IgD-negative memory B cell (primary cell): ENCODE measurements around the gene BTBD17. TPM values are rescaled to one million over a fixed set of nuclear protein-coding genes. Genes with fewer than 3 reads are reported as not detected.

Experiments
- H3K27ac Mint-ChIP-seq, 3 donors: one replicate each; pipeline ENCODE4 v1.8.0; 2020 to 2022; ENCODE audit warnings: mild to moderate bottlenecking in 3 of 3, mixed read lengths in 3 of 3, moderate library complexity in 1 of 3
- H3K27me3 Mint-ChIP-seq: one replicate; pipeline ENCODE4 v1.8.0; 2021; ENCODE audit warnings: mixed read lengths
- H3K36me3 Mint-ChIP-seq: one replicate; pipeline ENCODE4 v1.8.0; 2020; ENCODE audit warnings: mild to moderate bottlenecking, mixed read lengths
- H3K4me1 Mint-ChIP-seq, 3 donors: one replicate each; pipeline ENCODE4 v1.8.0; 2020 to 2022; ENCODE audit warnings: mixed read lengths in 3 of 3, mild to moderate bottlenecking in 1 of 3
- H3K4me3 Mint-ChIP-seq, 4 donors: one replicate each; pipeline ENCODE4 v1.8.0; 2020 to 2022; ENCODE audit warnings: mild to moderate bottlenecking in 4 of 4, mixed read lengths in 4 of 4, moderate library complexity in 3 of 4
- H3K9me3 Mint-ChIP-seq, 3 donors: one replicate each; pipeline ENCODE4 v1.8.0; 2020 to 2021; ENCODE audit warnings: mixed read lengths in 3 of 3, mild to moderate bottlenecking in 1 of 3
- polyA plus RNA-seq: library from polyadenylated mRNA; unstranded; fragments of 300-500 nt; fragmentation: Illumina TruSeq; gene quantifications from one replicate; pipeline ENCODE4 v1.2.3, GENCODE V29; 2021

Gene BTBD17
- polyA plus RNA-seq, 1 donor from 2014 or later: not detected

DNA sequence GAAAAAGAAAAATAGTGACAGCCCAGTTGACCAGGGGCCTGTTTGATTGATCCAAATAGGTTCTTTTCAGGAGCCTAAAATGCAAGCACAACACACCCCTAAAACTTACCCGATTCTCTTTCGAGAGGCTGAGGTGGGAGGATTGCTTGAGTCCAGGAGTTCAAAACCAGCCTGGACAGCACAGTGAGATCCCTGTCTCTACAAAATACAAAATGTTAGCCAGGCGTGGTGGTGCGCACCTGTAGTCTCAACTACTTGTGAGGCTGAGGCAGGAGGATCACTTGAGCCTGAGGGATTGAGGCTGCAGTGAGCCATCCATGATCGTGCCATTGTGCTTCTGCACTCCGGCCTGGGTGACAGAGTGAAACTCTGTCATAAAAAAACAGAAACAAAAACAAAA, 37.1 kb downstream of the BTBD17 start:
- Mint-ChIP-seq H3K27ac (no peak overlapping the region), H3K4me3 (peak overlapping the region in 1 of 4 donors; percentile 17)

DNA sequence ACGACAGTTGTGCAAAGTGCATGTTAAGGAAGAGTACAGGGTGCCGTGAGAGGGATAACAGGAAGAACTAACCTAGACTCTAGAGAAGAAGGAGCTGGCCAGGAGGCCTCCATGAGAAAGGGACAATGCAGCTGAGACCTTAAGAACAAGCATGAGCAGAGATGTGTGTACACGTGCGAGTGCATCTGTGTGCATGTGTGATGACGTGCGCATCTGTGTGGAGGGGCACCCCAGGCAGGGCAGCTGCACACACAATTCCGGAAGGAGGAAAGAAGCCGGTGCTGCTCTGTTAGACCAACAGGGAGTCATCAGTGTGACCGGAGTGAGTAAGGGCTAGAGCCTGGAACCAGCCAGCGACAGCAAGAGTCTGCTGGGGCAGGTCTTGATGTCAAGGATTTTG, 43.3 kb downstream of the BTBD17 start:
- Mint-ChIP-seq H3K9me3 (peaks cover 0 to 2% (median 0%) of the 10 kb centered on the region in 3 donors), H3K4me3 (no peak overlapping the region), H3K36me3 (peaks cover 2% of the 10 kb centered on the region), H3K4me1 (peaks cover 0 to 3% (median 0%) of the 10 kb centered on the region in 3 donors), H3K27me3 (peaks cover 23% of the 10 kb centered on the region), H3K27ac (no peak overlapping the region)

More for the DNA sequence above, 37.1 kb downstream of the BTBD17 start:
- Mint-ChIP-seq H3K4me1 (peaks cover 4 to 5% (median 4%) of the 10 kb centered on the region in 3 donors), H3K27me3 (peaks cover 53% of the 10 kb centered on the region), H3K9me3 (no peaks in the 10 kb centered on the region), H3K36me3 (peaks cover 4% of the 10 kb centered on the region)

- peaks cover 18% of the 10 kb centered on the region for H3K27me3 Mint-ChIP-seq
- no peak overlapping the region for H3K4me3 Mint-ChIP-seq
- H3K36me3 Mint-ChIP-seq: no peaks in the 10 kb centered on the region
- no peak overlapping the region for H3K27ac Mint-ChIP-seq
- H3K9me3 Mint-ChIP-seq: peaks cover 0 to 8% (median 5%) of the 10 kb centered on the region in 3 donors
- H3K4me1 Mint-ChIP-seq: no peaks in the 10 kb centered on the region
These were observed 44.6 kb downstream of the BTBD17 start for GRCh38 chr17:74317071-74317470.

DNA sequence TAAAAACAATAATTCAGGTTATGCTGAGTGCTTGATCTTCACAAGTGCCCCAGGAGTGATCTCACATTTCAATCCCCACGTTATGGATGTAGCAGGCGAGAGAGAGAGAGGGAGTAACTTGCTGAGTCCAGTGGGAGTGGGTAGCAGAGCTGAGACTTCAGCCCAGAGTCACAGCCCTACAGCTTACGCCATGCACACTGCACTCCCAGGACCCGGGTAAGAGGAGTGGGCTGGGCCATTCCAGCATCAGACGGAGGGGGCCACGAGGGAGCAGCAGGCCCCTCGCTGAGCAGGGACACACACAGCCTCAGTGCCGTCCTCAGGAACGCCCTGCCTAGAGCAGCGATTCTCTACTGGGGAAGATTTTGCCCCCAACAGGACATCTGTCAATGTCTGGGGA, 45.4 kb downstream of the BTBD17 start:
- no peaks in the 10 kb centered on the region for H3K36me3 Mint-ChIP-seq
- peaks cover 15% of the 10 kb centered on the region for H3K27me3 Mint-ChIP-seq
- H3K27ac Mint-ChIP-seq: no peak overlapping the region
- no peak overlapping the region for H3K4me3 Mint-ChIP-seq
- peaks cover 0 to 8% (median 5%) of the 10 kb centered on the region in 3 donors for H3K9me3 Mint-ChIP-seq
- no peaks in the 10 kb centered on the region for H3K4me1 Mint-ChIP-seq

DNA sequence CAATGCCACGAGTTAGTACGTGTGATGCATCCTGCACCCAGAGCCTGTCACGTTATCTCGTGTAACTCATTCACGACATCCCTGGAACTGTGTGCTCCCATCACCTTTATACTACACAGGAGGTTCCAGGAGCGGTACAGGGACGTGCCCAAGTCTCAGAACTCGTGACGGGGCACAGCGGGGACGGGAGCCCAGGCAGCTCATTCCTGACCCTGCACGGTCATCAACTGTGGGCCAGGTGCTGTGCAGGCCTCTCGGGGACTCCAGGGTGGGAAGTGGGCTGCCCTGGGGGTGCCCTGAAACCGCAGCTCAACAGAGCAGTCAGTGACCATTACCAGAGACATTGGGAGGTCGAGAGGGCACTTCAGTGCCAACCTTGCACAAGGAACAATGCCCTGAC, 46.8 kb downstream of the BTBD17 start:
- H3K27ac Mint-ChIP-seq: no peak overlapping the region
- H3K36me3 Mint-ChIP-seq: no peaks in the 10 kb centered on the region
- peaks cover 7% of the 10 kb centered on the region for H3K27me3 Mint-ChIP-seq
- H3K4me3 Mint-ChIP-seq: no peak overlapping the region
- H3K4me1 Mint-ChIP-seq: no peaks in the 10 kb centered on the region
- peaks cover 0 to 8% (median 5%) of the 10 kb centered on the region in 3 donors for H3K9me3 Mint-ChIP-seq

- no peaks in the 10 kb centered on the region for H3K36me3 Mint-ChIP-seq
These were observed 51.8 kb downstream of the BTBD17 start for GRCh38 chr17:74309902-74310301.

DNA sequence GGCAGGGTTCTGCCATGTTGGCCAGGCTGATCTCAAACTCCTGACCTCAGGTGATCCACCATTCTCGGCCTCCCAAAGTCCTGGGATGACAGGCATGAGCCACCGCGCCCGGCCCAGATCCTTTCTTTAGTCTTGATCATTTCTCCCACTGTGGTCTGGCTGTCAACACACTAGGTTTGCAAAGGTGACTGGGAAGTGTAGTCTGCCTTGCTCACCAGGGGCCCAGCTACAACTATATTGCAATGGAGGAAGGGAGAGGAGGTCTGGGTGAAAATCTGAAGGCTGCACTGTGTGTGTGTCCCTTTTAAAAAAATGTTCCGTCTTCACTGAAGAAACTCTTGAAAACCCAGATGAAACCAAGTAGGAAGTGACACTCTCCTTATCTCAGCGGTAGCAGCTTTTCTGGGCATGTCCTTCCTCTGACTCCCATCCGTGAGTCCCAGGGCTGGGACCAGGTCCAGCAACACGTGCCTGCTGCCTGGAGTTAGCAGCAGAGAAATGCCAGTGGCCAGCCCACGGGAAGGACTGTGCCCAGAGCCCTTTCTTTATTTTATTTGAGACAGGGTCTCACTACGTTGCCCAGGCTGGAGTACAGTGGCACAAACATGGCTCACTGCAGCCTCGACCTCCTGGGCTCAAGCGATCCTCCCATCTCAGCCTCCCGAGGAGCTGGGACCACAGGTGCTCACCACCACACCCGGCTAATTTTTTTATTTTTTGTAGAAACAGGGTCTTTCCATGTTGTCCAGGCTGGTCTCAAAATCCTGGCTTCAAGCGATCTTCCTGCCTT, 53.5 kb downstream of the BTBD17 start:
- Mint-ChIP-seq H3K27me3 (peaks cover 10% of the 10 kb centered on the region), H3K27ac (no peak overlapping the region)

More at GRCh38 chr17:74309902-74310301, 51.8 kb downstream of the BTBD17 start:
- H3K4me1 Mint-ChIP-seq: no peaks in the 10 kb centered on the region
- H3K27me3 Mint-ChIP-seq: peaks cover 10% of the 10 kb centered on the region
- no peak overlapping the region for H3K4me3 Mint-ChIP-seq
- peaks cover 0 to 8% (median 5%) of the 10 kb centered on the region in 3 donors for H3K9me3 Mint-ChIP-seq
- H3K27ac Mint-ChIP-seq: no peak overlapping the region

More for the DNA sequence above, 53.5 kb downstream of the BTBD17 start:
- H3K4me3 Mint-ChIP-seq: no peak overlapping the region
- no peaks in the 10 kb centered on the region for H3K36me3 Mint-ChIP-seq
- no peaks in the 10 kb centered on the region for H3K4me1 Mint-ChIP-seq
- H3K9me3 Mint-ChIP-seq: peaks cover 0 to 5% (median 4%) of the 10 kb centered on the region in 3 donors

Other genes with a start within 250 kb of the BTBD17 start
- gene RPL38, start 158.2 kb downstream of the BTBD17 start, polyA plus RNA-seq: 2,084 TPM
- gene TTYH2, start 148.3 kb downstream of the BTBD17 start, polyA plus RNA-seq: 0.58 TPM
- gene DNAI2, start 87.6 kb downstream of the BTBD17 start, polyA plus RNA-seq: not detected
- 0.33 TPM for gene KIF19, start 35.6 kb downstream of the BTBD17 start, polyA plus RNA-seq
- gene GPR142, start 5.6 kb upstream of the BTBD17 start, polyA plus RNA-seq: not detected
- gene GPRC5C, start 70.2 kb upstream of the BTBD17 start, polyA plus RNA-seq: 0.18 TPM
- gene CD300A, start 104.8 kb upstream of the BTBD17 start, polyA plus RNA-seq: 28.0 TPM
- not detected for gene CD300LB, start 169.6 kb upstream of the BTBD17 start, polyA plus RNA-seq
- gene CD300C, start 184.2 kb upstream of the BTBD17 start, polyA plus RNA-seq: 1.6 TPM
- 0.61 TPM for gene CD300H, start 205.6 kb upstream of the BTBD17 start, polyA plus RNA-seq
- gene CD300LD, start 230.4 kb upstream of the BTBD17 start, polyA plus RNA-seq: not detected